Prostate gland (tissue), 2 donors: Measurements from ENCODE around the gene PILRB. TPM values are rescaled to one million over a fixed set of nuclear protein-coding genes. Genes with fewer than 3 reads are reported as not detected.

Experiments
- DNase-seq: peaks from one replicate; pipeline ENCODE4 v3.0.0-alpha.2; 2019; ENCODE audit warnings: low spot score
- H3K27ac ChIP-seq, 2 donors: fragments of 200-600 bp; sonication (generic); 2 replicates each; pipeline ENCODE4 v1.5.1; 2017 to 2019
- H3K27me3 ChIP-seq: fragments of 200-600 bp; sonication (generic); replicated peaks from 2 replicates; pipeline ENCODE4 v1.5.1; 2019; ENCODE audit not compliant: insufficient read depth
- H3K36me3 ChIP-seq, 2 donors: fragments of 200-600 bp; sonication (generic); 1 replicate in 1 of 2; 2 replicates in 1 of 2; pipeline versions ENCODE4 v1.5.1 to v1.8.1; 2017 to 2019
- H3K4me1 ChIP-seq: fragments of 200-600 bp; sonication (generic); replicated peaks from 2 replicates; pipeline ENCODE4 v1.5.1; 2019
- H3K4me3 ChIP-seq, 2 donors: fragments of 200-600 bp; sonication (generic); 2 replicates each; pipeline ENCODE4 v1.5.1; 2017 to 2019
- H3K9me3 ChIP-seq: fragments of 200-600 bp; sonication (generic); 2 replicates; pipeline ENCODE4 v1.5.1; 2017
- POLR2A ChIP-seq: fragments of 450-650 bp; IDR thresholded peaks from one replicate; pipeline ENCODE4 v1.6.1; 2016; ENCODE audit warnings: antibody characterized with exemption, mild to moderate bottlenecking
- POLR2AphosphoS5 ChIP-seq: sonication (generic); formaldehyde crosslinking; IDR thresholded peaks from one replicate; pipeline ENCODE4 v1.6.1; 2017; ENCODE audit warnings: antibody characterized with exemption
- WGBS: methylation state at CpG from one replicate; pipeline ENCODE4 v1.1.5; 2018; 5-methylcytosine and 5-hydroxymethylcytosine counted together
- intact Hi-C: fragments of 100-400 bp; cut with DNase I; formaldehyde crosslinking; loops from one replicate; pipeline ENCODE4 v1.14.2; 2022
- total RNA-seq, 2 donors: library from RNA; depleted of rRNA; stranded (reverse); fragments of >200 nt; gene quantifications; one replicate each; pipeline ENCODE4 v1.1.0, GENCODE V29; 2016
- TF ChIP-seq, protein P1 (sequence below), 4 experiments: fragments of 200-600 bp in 2 of 4; fragments of 450-650 bp in 2 of 4; sonication (generic) in 2 of 4; IDR thresholded peaks; 1 replicate in 3 of 4; 2 replicates in 1 of 4; pipeline ENCODE4 v1.5.1; 2016 to 2019; ENCODE audit warnings: antibody characterized with exemption in 4 of 4, mild to moderate bottlenecking in 2 of 4, moderate library complexity in 2 of 4

Gene PILRB
- total RNA-seq, 2 donors from 2014 or later, result 72.4 to 120 TPM

- Histone ChIP-seq H3K36me3 (no peaks in the 10 kb centered on the region), H3K9me3 (no peaks in the 10 kb centered on the region), H3K4me3 (no peak overlapping the region), H3K27ac (no peak overlapping the region), H3K4me1 (no peaks in the 10 kb centered on the region), H3K27me3 (no peaks in the 10 kb centered on the region)
- intact Hi-C loops, result no loop called here
- no peak for TF ChIP-seq POLR2A
- TF ChIP-seq, protein P1, sequence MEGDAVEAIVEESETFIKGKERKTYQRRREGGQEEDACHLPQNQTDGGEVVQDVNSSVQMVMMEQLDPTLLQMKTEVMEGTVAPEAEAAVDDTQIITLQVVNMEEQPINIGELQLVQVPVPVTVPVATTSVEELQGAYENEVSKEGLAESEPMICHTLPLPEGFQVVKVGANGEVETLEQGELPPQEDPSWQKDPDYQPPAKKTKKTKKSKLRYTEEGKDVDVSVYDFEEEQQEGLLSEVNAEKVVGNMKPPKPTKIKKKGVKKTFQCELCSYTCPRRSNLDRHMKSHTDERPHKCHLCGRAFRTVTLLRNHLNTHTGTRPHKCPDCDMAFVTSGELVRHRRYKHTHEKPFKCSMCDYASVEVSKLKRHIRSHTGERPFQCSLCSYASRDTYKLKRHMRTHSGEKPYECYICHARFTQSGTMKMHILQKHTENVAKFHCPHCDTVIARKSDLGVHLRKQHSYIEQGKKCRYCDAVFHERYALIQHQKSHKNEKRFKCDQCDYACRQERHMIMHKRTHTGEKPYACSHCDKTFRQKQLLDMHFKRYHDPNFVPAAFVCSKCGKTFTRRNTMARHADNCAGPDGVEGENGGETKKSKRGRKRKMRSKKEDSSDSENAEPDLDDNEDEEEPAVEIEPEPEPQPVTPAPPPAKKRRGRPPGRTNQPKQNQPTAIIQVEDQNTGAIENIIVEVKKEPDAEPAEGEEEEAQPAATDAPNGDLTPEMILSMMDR (IDR thresholded peaks at IDR 0.05), result no peak
- no peak for TF ChIP-seq POLR2AphosphoS5
- DNase-seq, result no peak
- WGBS, result 34% methylated on average over 4 of the region's 4 CpGs
Measured at GRCh38 chr7:100370303-100370702, 12.4 kb downstream of the PILRB start.

- Histone ChIP-seq H3K4me3 (no peak overlapping the region), H3K27ac (no peak overlapping the region), H3K36me3 (no peaks in the 10 kb centered on the region), H3K9me3 (no peaks in the 10 kb centered on the region), H3K4me1 (no peaks in the 10 kb centered on the region), H3K27me3 (no peaks in the 10 kb centered on the region)
- WGBS, result 88% methylated on average over 6 of the region's 6 CpGs
- intact Hi-C loops, result no loop called here
- no peak for DNase-seq
- TF ChIP-seq POLR2AphosphoS5, result no peak
- no peak for TF ChIP-seq POLR2A
- TF ChIP-seq, protein P1 (IDR thresholded peaks at IDR 0.05), result no peak
Measured at GRCh38 chr7:100370746-100371145, 12.8 kb downstream of the PILRB start.

DNA sequence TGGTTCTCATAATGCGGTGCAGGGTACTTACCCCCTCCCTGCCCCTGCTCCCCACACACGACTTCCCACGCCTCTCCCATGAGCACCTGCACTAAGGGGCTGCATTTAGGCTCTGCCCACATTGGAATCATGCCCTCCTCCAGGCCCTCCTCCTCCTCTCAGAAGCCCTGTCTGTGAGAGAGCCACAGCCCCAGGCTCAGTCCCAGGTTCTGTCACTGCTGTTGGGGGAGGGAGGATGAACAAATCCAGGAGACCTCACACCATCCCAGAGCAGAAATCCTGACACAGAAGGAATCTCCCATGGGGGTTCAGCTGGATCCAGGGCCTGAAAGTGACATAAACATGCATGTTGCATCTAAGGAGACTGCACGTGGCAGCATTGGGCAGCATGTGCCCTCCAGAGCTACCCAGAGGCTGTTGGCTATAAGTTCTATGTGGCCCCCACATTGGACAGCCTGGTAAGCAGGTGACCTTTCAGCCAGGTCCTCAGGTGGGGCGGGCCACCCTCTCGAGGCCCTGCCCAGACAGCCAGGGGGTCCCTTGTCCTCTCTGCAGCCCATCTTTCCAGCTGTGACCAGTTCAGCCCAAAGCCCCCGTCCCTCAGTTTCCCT is 13.7 kb downstream of the PILRB start:
- H3K27ac ChIP-seq, result no peak overlapping the region
- no peaks in the 10 kb centered on the region for H3K27me3 ChIP-seq
- WGBS, result 67% methylated on average over 7 of the region's 7 CpGs
- H3K4me3 ChIP-seq, result no peak overlapping the region
- no peaks in the 10 kb centered on the region for H3K9me3 ChIP-seq
- intact Hi-C loops, result no loop called here
- no peaks in the 10 kb centered on the region for H3K36me3 ChIP-seq
- no peak for TF ChIP-seq POLR2AphosphoS5
- TF ChIP-seq, protein P1 (IDR thresholded peaks at IDR 0.05), result no peak
- TF ChIP-seq POLR2A, result no peak
- no peak for DNase-seq
- no peaks in the 10 kb centered on the region for H3K4me1 ChIP-seq

DNA sequence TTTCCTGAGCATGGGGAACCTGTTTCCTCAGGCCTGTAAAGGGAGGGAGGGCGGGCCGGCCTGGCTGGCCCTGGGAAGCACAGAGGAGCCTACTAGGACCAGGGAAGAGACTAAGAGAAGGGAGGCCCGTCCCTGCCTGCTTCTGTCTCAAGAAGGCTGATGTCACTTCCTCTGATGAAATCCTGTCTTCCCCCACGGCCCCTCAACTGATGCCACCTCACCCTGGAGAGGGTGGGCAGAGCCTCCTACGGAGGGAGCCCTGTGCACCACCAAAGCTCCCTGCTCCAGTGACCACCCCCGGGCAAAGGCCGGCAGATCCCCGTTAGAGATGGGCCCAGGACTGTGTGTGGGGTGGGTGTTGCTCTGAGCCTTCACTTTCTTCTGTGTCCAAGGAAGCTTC is 14.3 kb downstream of the PILRB start:
- no peak for DNase-seq
- no peaks in the 10 kb centered on the region for H3K36me3 ChIP-seq
- no peak overlapping the region for H3K27ac ChIP-seq
- H3K27me3 ChIP-seq, result no peaks in the 10 kb centered on the region
- H3K9me3 ChIP-seq, result no peaks in the 10 kb centered on the region
- H3K4me3 ChIP-seq, result no peak overlapping the region
- H3K4me1 ChIP-seq, result no peaks in the 10 kb centered on the region
- 59% methylated on average over 8 of the region's 8 CpGs for WGBS
- intact Hi-C loops, result no loop called here
- TF ChIP-seq POLR2A, result no peak
- TF ChIP-seq, protein P1 (IDR thresholded peaks at IDR 0.05), result no peak
- no peak for TF ChIP-seq POLR2AphosphoS5

DNA sequence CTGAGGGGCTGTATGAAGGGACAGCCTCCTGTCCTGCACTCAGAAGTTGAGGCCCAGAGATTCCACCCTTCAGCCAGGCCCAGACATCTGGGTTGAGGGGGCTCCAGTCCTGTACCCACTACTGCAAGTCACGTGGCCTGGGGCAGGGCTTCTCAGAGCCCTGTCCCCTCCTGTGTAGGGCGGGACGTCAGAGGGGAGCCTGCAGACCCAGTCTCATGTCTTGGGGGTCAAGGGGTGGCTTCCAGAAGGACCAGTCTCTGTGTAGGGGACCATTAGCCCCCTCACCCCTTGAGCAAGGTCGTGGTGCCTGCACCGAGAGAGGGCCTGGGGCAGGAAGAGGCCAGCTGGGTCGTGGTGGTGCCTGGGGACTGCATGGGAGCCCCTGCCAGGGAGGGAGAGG is 14.8 kb downstream of the PILRB start:
- WGBS, result 51% methylated on average over 3 of the region's 6 CpGs

More for the DNA sequence above, 14.8 kb downstream of the PILRB start:
- H3K27me3 ChIP-seq, result no peaks in the 10 kb centered on the region
- intact Hi-C loops, result no loop called here
- no peaks in the 10 kb centered on the region for H3K36me3 ChIP-seq
- TF ChIP-seq POLR2A (no peak), POLR2AphosphoS5 (no peak)
- TF ChIP-seq, protein P1 (IDR thresholded peaks at IDR 0.05), result no peak
- no peaks in the 10 kb centered on the region for H3K9me3 ChIP-seq
- no peak overlapping the region for H3K27ac ChIP-seq
- DNase-seq, result no peak
- H3K4me1 ChIP-seq, result peaks cover under 1% of the 10 kb centered on the region
- no peak overlapping the region for H3K4me3 ChIP-seq
